Transverse colon (tissue), 4 donors: Measurements from ENCODE around the gene PRKAR1B. TPM values are rescaled to one million over a fixed set of nuclear protein-coding genes. Genes with fewer than 3 reads are reported as not detected.

Experiments used
- DNase-seq: peaks from one replicate; pipeline ENCODE4 v3.0.0-alpha.2; 2019
- H3K27ac ChIP-seq, 4 donors: fragments of 200-600 bp; sonication (generic); 2 replicates each; pipeline ENCODE4 v1.5.1; 2016 to 2018; ENCODE audit warnings: inconsistent platforms in 4 of 4
- H3K27me3 ChIP-seq: fragments of 200-600 bp; sonication (generic); 2 replicates; pipeline ENCODE4 v1.5.1; 2017; ENCODE audit warnings: inconsistent platforms
- H3K36me3 ChIP-seq, 4 donors: fragments of 200-600 bp; sonication (generic); 2 replicates each; pipeline ENCODE4 v1.5.1; 2017 to 2019; ENCODE audit warnings: inconsistent platforms in 4 of 4
- H3K4me1 ChIP-seq, 4 donors: fragments of 200-600 bp; sonication (generic); 2 replicates each; pipeline ENCODE4 v1.5.1; 2017 to 2020; ENCODE audit warnings: inconsistent platforms in 4 of 4
- H3K4me3 ChIP-seq, 4 donors: fragments of 200-600 bp; sonication (generic); 1 replicate in 1 of 4; 2 replicates in 3 of 4; pipeline versions ENCODE4 v1.5.1 to v1.6.1; 2017 to 2019; ENCODE audit warnings: inconsistent platforms in 4 of 4
- H3K9me3 ChIP-seq, 2 donors: fragments of 200-600 bp; sonication (generic); 2 replicates each; pipeline ENCODE4 v1.5.1; 2017 to 2019; ENCODE audit warnings: inconsistent platforms in 2 of 2
- EP300 ChIP-seq: sonication (generic); formaldehyde crosslinking; IDR thresholded peaks from one replicate; pipeline ENCODE4 v1.6.1; 2017; ENCODE audit warnings: antibody characterized with exemption, low read depth
- POLR2A ChIP-seq: fragments of 450-650 bp; IDR thresholded peaks from one replicate; pipeline ENCODE4 v1.6.1; 2016; ENCODE audit warnings: antibody characterized with exemption, mild to moderate bottlenecking, moderate library complexity
- POLR2AphosphoS5 ChIP-seq, 3 donors: sonication (generic); formaldehyde crosslinking; IDR thresholded peaks; one replicate each; pipeline ENCODE4 v1.6.1; 2016; ENCODE audit warnings: antibody characterized with exemption in 3 of 3
- WGBS, 2 donors: methylation state at CpG; one replicate each; pipeline ENCODE4 v1.1.5; 2018; ENCODE audit warnings: low coverage in 1 of 2; 5-methylcytosine and 5-hydroxymethylcytosine counted together
- in situ Hi-C, 4 donors: fragments of 200-750 bp; cut with MboI; loops; one replicate each; pipeline versions ENCODE4 v1.15.0 to v1.15.1; 2017; ENCODE audit warnings: low sequenced_read_pairs in 3 of 4, low pct_ligation_motif_present in 1 of 4, low pct_unique_long_range_greater_than_20kb in 1 of 4
- intact Hi-C: fragments of 100-400 bp; cut with DNase I; formaldehyde crosslinking; loops from one replicate; pipeline ENCODE4 v1.15.1; 2023; ENCODE audit warnings: low total_unique reads
- total RNA-seq, 4 donors: library from RNA; depleted of rRNA; stranded (reverse); fragments of >200 nt; gene quantifications; one replicate each; pipeline ENCODE4 v1.1.0, GENCODE V29; 2016
- TF ChIP-seq, protein P1 (sequence below), 5 experiments: fragments of 200-600 bp in 3 of 5; fragments of 450-650 bp in 2 of 5; sonication (generic) in 3 of 5; IDR thresholded peaks; 1 replicate in 2 of 5; 2 replicates in 3 of 5; pipeline ENCODE4 v1.5.1; 2016 to 2017; ENCODE audit warnings: antibody characterized with exemption in 5 of 5, inconsistent platforms in 3 of 5, mild to moderate bottlenecking in 2 of 5, moderate library complexity in 1 of 5

The PRKAR1B gene
- total RNA-seq, 4 donors from 2014 or later = 15.7 to 53.9 (median 16.9) TPM

GRCh38 chr7:534959-535358 is 192.1 kb downstream of the PRKAR1B start:
- peaks cover 18% of the 10 kb centered on the region for H3K27me3 ChIP-seq
- no peak overlapping the region for H3K4me3 ChIP-seq
- no peak for TF ChIP-seq POLR2AphosphoS5 (IDR thresholded peaks at IDR 0.05)
- H3K27ac ChIP-seq = no peak overlapping the region
- H3K36me3 ChIP-seq = no peaks in the 10 kb centered on the region
- H3K9me3 ChIP-seq = no peaks in the 10 kb centered on the region
- intact Hi-C loops (no loop called here), in situ Hi-C loops (no loop called here)
- DNase-seq = no peak
- WGBS, 2 donors = 94 to 100% methylated on average over 4 to 10 of the region's 10 CpGs
- peaks cover 15 to 27% (median 23%) of the 10 kb centered on the region in 4 donors for H3K4me1 ChIP-seq

DNA sequence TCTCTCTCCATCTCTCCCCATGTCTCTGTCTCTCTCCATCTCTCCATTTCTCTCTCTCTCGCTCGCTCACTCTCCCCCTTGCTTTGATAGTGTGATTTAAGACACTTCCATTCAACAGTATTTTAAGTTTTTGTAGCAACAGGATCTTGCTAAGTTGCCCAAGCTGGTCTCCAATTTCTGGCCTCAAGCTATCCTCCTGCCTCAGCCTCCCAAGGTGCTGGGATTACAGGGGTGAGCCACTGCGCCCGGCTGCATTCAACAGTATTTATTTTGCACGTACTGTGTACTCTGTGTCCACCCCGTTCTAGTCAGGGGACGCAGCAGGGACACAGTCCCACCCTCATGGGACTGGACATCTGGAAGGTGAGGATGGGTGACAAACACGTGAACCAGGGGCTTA is 193.0 kb downstream of the PRKAR1B start:
- no peaks in the 10 kb centered on the region for H3K36me3 ChIP-seq
- intact Hi-C loops (no loop called here), in situ Hi-C loops (no loop called here)
- TF ChIP-seq, protein P1, sequence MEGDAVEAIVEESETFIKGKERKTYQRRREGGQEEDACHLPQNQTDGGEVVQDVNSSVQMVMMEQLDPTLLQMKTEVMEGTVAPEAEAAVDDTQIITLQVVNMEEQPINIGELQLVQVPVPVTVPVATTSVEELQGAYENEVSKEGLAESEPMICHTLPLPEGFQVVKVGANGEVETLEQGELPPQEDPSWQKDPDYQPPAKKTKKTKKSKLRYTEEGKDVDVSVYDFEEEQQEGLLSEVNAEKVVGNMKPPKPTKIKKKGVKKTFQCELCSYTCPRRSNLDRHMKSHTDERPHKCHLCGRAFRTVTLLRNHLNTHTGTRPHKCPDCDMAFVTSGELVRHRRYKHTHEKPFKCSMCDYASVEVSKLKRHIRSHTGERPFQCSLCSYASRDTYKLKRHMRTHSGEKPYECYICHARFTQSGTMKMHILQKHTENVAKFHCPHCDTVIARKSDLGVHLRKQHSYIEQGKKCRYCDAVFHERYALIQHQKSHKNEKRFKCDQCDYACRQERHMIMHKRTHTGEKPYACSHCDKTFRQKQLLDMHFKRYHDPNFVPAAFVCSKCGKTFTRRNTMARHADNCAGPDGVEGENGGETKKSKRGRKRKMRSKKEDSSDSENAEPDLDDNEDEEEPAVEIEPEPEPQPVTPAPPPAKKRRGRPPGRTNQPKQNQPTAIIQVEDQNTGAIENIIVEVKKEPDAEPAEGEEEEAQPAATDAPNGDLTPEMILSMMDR (IDR thresholded peaks at IDR 0.05) = no peak
- TF ChIP-seq EP300 (no peak), POLR2AphosphoS5 (IDR thresholded peaks at IDR 0.05) (no peak), POLR2A (no peak)
- WGBS, 2 donors = 91% methylated on average over 8 of the region's 8 CpGs; no CpG with 5 or more reads in 1 of the 2 donors
- no peak for DNase-seq
- no peak overlapping the region for H3K27ac ChIP-seq
- H3K9me3 ChIP-seq = no peaks in the 10 kb centered on the region
- peaks cover 24% of the 10 kb centered on the region for H3K27me3 ChIP-seq
- H3K4me1 ChIP-seq = peaks cover 11 to 24% (median 20%) of the 10 kb centered on the region in 4 donors
- no peak overlapping the region for H3K4me3 ChIP-seq

- H3K36me3 ChIP-seq = no peaks in the 10 kb centered on the region
- in situ Hi-C loops = no loop called here
- WGBS, 2 donors = 71% methylated on average over 15 of the region's 17 CpGs; no CpG with 5 or more reads in 1 of the 2 donors
- H3K4me3 ChIP-seq = no peak overlapping the region
- DNase-seq = no peak
- H3K4me1 ChIP-seq = peaks cover 5 to 16% (median 11%) of the 10 kb centered on the region in 4 donors
- TF ChIP-seq EP300 (no peak), POLR2AphosphoS5 (IDR thresholded peaks at IDR 0.05) (no peak), POLR2A (no peak)
- TF ChIP-seq, protein P1 (IDR thresholded peaks at IDR 0.05) = no peak
- no peaks in the 10 kb centered on the region for H3K9me3 ChIP-seq
- no peak overlapping the region for H3K27ac ChIP-seq
- H3K27me3 ChIP-seq = peaks cover 24% of the 10 kb centered on the region
- intact Hi-C loops = no loop called here
Observed at GRCh38 chr7:533266-533665, 193.8 kb downstream of the PRKAR1B start.

DNA sequence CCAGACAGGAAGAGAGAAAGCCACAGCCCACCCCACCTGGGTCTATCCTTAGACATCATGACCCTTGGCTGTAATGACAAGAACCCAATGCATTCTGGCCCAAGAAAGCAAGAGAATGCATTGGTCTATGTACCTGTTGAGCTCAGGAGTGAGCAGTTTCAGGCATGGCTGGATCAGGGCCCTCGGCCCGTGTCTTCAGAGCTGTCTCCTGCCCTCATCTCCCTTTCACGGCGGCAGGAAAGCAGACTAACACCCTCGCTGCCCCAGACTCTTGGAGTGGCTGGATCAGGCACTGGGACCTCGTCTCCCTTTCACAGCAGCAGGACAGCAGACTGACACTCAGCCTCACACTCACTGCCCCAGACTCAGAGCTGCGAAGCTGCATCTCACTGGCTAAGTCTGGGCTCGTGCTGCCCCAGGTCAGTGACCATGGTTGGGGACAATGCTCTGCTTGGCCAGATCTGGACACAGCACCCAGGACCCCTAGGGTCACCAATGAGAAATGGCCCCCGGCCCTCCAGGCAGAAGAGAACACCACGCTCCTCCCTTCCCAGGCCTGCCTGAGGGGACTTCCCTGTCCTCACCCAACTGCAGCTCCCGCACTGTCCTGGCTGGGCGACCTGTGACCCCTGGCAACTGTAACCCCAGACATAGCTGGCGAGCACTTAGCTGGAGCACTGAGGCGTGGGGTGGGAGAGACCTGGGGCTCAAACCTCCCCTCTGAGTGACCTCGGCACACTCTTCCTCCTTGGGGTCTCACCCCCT is 194.5 kb downstream of the PRKAR1B start:
- H3K4me1 ChIP-seq = peaks cover 0 to 8% (median 4%) of the 10 kb centered on the region in 4 donors
- TF ChIP-seq POLR2AphosphoS5 (IDR thresholded peaks at IDR 0.05) = no peak
- TF ChIP-seq POLR2A = no peak
- TF ChIP-seq EP300 = no peak
- TF ChIP-seq, protein P1 (IDR thresholded peaks at IDR 0.05) = no peak
- DNase-seq = no peak
- intact Hi-C loops (no loop called here), in situ Hi-C loops (no loop called here)
- H3K36me3 ChIP-seq = no peaks in the 10 kb centered on the region
- WGBS, 2 donors = 83% methylated on average over 15 of the region's 15 CpGs; no CpG with 5 or more reads in 1 of the 2 donors
- no peaks in the 10 kb centered on the region for H3K9me3 ChIP-seq
- H3K4me3 ChIP-seq = no peak overlapping the region
- no peak overlapping the region for H3K27ac ChIP-seq
- peaks cover 24% of the 10 kb centered on the region for H3K27me3 ChIP-seq
